Measurements from ENCODE around the gene TRAPPC2L. TPM values are rescaled to one million over a fixed set of nuclear protein-coding genes. Genes with fewer than 3 reads are reported as not detected.

Gene TRAPPC2L
- total and polyA plus RNA-seq, 9 donors: 47.6 to 67.5 (median 52.1) TPM

- WGBS (ENCODE audit: insufficient coverage): 52% methylated on average over 12 of the region's 20 CpGs
- H3K36me3 ChIP-seq (ENCODE audit: control insufficient read depth, insufficient read depth, low read length): peaks cover 18% of the 10 kb centered on the region
- H3K4me1 ChIP-seq (ENCODE audit: control insufficient read depth, insufficient read depth, low read length): peaks cover 21% of the 10 kb centered on the region
- no peak within 1 kb of the TSS for H3K27ac ChIP-seq (ENCODE audit: low read length)
- no peak for DNase-seq
- peaks cover 26% of the 10 kb centered on the region for H3K27me3 ChIP-seq (ENCODE audit: control insufficient read depth, insufficient read depth, low read length)
- no peak within 1 kb of the TSS for H3K4me3 ChIP-seq (ENCODE audit: low read length)
- no peaks in the 10 kb centered on the region for H3K9me3 ChIP-seq (replicated peaks; ENCODE audit: control insufficient read depth, low read depth, low read length)
Observed at GRCh38 chr16:88866151-88866920, 9.4 kb downstream of the TRAPPC2L start, which contains the start of gene PABPN1L. TSS of gene PABPN1L (minus strand) at chr16:88866660. CDS start at chr16:88866606, 54 bp downstream.

DNA sequence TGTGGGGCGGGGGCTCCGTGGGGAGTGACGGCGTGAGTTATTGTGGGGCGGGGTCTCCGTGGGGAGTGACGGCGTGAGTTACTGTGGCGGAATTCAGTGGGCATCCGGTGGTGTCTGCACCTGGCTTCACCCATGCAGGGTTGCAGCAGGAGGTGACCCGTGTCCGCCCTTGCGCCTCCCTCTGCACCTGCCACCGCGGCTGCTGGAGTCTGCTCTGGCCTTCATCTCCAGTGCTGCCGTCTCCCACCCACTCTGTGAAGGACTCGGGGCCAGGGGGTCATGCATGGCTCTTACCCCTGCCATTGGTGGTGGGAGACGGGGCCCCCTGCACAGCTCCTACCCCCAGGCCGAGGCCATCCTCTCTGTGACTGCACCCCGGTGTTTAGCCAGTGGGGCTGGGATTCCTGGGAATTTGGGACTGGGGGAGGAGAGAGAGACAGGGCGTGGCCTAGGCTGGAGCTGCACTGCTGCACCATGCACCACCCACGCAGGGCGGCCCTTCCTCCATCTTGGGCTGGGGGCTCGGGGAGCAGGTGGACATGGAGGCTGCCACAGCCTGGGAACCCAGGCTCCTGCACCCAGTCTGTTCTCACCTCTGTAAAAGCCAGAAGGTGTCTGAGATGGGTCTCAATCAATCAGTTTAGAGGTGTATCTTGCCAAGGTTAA, 10.8 kb downstream of the TRAPPC2L start:
- Histone ChIP-seq H3K27ac (ENCODE audit: low read length) (no peak overlapping the region), H3K4me1 (ENCODE audit: control insufficient read depth, insufficient read depth, low read length) (peaks cover 26% of the 10 kb centered on the region), H3K36me3 (ENCODE audit: control insufficient read depth, insufficient read depth, low read length) (peaks cover 4% of the 10 kb centered on the region), H3K27me3 (ENCODE audit: control insufficient read depth, insufficient read depth, low read length) (peaks cover 32% of the 10 kb centered on the region), H3K4me3 (ENCODE audit: low read length) (no peak overlapping the region), H3K9me3 (replicated peaks; ENCODE audit: control insufficient read depth, low read depth, low read length) (no peaks in the 10 kb centered on the region)
- WGBS (ENCODE audit: insufficient coverage): 78% methylated on average over 16 of the region's 24 CpGs
- DNase-seq: no peak

DNA sequence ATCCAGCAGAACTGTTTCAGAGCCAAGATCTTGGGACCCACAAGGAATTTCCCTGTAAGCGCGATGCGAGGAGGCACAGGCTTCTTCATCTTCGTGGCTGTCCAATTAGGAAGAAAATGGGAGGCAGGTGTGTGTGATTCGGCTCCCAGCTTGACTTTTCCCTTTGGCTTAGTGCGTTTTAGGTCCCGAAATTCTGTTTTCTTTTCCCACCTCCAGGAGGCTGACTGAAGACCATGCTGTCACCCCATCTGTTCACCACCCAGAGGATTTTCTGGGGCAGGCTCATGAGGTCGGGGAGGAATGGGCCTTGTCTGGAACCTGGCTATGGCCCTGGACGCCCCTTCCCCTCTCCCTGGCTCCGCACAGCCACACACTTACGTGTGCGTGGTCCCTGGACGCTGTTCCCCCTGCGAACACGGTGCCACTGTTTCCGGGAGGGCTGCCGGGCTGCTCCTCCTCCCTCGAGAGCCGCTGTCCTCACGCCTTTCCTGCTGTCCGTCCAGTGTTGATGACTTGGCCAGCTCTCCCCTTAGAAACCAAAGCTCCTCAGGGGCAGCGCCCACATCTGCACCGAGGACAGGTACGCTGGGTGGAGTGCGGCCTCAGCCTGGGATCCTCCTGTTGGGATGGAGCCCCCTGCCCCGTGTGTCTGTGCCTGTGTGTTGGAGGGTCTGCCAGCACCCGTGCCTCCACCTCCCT, 12.2 kb downstream of the TRAPPC2L start:
- no peak overlapping the region for H3K4me3 ChIP-seq (ENCODE audit: low read length)
- peaks cover 6% of the 10 kb centered on the region for H3K36me3 ChIP-seq (ENCODE audit: control insufficient read depth, insufficient read depth, low read length)
- H3K4me1 ChIP-seq (ENCODE audit: control insufficient read depth, insufficient read depth, low read length): peaks cover 29% of the 10 kb centered on the region
- no peak for DNase-seq
- no peak overlapping the region for H3K27ac ChIP-seq (ENCODE audit: low read length)
- WGBS (ENCODE audit: insufficient coverage): 71% methylated on average over 20 of the region's 27 CpGs
- H3K9me3 ChIP-seq (replicated peaks; ENCODE audit: control insufficient read depth, low read depth, low read length): no peaks in the 10 kb centered on the region
- peaks cover 32% of the 10 kb centered on the region for H3K27me3 ChIP-seq (ENCODE audit: control insufficient read depth, insufficient read depth, low read length)

GRCh38 chr16:88869673-88869980, 12.7 kb downstream of the TRAPPC2L start:
- Histone ChIP-seq H3K9me3 (replicated peaks; ENCODE audit: control insufficient read depth, low read depth, low read length) (no peaks in the 10 kb centered on the region), H3K27ac (ENCODE audit: low read length) (no peak overlapping the region), H3K4me1 (ENCODE audit: control insufficient read depth, insufficient read depth, low read length) (peaks cover 29% of the 10 kb centered on the region), H3K4me3 (ENCODE audit: low read length) (no peak overlapping the region), H3K36me3 (ENCODE audit: control insufficient read depth, insufficient read depth, low read length) (peaks cover 11% of the 10 kb centered on the region), H3K27me3 (ENCODE audit: control insufficient read depth, insufficient read depth, low read length) (peaks cover 32% of the 10 kb centered on the region)
- no peak for DNase-seq
- WGBS (ENCODE audit: insufficient coverage): 79% methylated on average over 9 of the region's 9 CpGs

DNA sequence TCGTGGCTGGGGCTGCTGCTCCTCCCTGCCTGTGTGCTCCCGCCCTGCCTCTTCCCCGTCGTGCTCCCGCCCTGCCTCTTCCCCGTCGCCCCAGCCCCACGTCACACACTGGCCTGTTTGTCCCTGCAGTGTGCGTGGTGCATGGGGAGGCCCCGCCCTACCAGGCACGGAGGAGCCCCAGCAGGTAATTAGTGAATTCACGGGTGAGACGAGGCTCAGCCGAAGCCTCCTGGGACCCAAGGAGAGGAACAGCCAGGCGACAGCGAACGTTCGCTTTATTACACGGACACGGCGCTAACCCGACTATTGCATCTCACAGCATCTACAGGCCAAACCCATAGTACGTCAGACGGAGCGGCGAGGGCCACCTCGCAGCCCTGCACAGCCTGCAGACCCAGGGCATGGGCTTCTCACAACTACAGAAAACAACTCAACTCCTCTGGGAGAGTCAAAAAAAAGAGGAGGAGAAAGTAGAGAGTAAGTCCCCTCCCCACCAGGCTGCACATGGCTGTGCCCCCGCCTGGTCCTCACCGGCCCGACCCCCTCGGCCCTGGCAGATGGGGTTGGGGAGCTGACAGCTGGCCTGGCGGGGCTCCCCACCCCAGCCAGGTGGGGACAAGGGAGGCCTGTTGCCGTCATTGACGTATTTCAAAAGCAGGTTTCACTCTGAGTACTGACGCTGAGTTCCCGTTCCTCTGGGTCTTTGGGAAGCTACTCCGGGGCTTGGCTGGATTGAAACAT, 13.9 kb downstream of the TRAPPC2L start:
- no peak overlapping the region for H3K27ac ChIP-seq (ENCODE audit: low read length)
- no peak overlapping the region for H3K4me3 ChIP-seq (ENCODE audit: low read length)
- peak; percentile 53 for DNase-seq

DNA sequence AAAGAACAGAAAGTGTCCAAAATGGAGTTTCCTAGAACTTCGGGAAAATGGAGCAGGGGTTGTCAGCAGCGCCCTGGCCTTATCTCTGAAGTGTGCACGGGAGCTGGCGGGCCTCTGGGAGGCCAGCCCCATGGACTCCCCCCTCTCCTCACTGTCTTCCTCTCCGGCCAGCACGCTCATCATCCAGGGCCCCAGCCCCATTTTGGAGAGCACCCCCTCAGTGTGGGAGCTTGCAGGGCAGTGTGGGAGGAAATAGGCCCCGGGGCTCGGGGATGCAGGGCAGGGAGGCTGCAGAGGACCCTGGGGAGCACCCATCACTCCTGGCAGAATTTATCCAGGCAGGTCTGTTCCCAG, 14.4 kb downstream of the TRAPPC2L start:
- H3K36me3 ChIP-seq (ENCODE audit: control insufficient read depth, insufficient read depth, low read length): peaks cover 23% of the 10 kb centered on the region
- no peaks in the 10 kb centered on the region for H3K9me3 ChIP-seq (replicated peaks; ENCODE audit: control insufficient read depth, low read depth, low read length)
- peaks cover 22% of the 10 kb centered on the region for H3K4me1 ChIP-seq (ENCODE audit: control insufficient read depth, insufficient read depth, low read length)
- no peak overlapping the region for H3K27ac ChIP-seq (ENCODE audit: low read length)
- H3K4me3 ChIP-seq (ENCODE audit: low read length): no peak overlapping the region
- H3K27me3 ChIP-seq (ENCODE audit: control insufficient read depth, insufficient read depth, low read length): peaks cover 32% of the 10 kb centered on the region
- no peak for DNase-seq
- 31% methylated on average over 6 of the region's 8 CpGs for WGBS (ENCODE audit: insufficient coverage)

More for the DNA sequence above, 13.9 kb downstream of the TRAPPC2L start:
- Histone ChIP-seq H3K9me3 (replicated peaks; ENCODE audit: control insufficient read depth, low read depth, low read length) (no peaks in the 10 kb centered on the region), H3K36me3 (ENCODE audit: control insufficient read depth, insufficient read depth, low read length) (peaks cover 19% of the 10 kb centered on the region), H3K4me1 (ENCODE audit: control insufficient read depth, insufficient read depth, low read length) (peaks cover 28% of the 10 kb centered on the region), H3K27me3 (ENCODE audit: control insufficient read depth, insufficient read depth, low read length) (peaks cover 32% of the 10 kb centered on the region)
- 17% methylated on average over 26 of the region's 37 CpGs for WGBS (ENCODE audit: insufficient coverage)

DNA sequence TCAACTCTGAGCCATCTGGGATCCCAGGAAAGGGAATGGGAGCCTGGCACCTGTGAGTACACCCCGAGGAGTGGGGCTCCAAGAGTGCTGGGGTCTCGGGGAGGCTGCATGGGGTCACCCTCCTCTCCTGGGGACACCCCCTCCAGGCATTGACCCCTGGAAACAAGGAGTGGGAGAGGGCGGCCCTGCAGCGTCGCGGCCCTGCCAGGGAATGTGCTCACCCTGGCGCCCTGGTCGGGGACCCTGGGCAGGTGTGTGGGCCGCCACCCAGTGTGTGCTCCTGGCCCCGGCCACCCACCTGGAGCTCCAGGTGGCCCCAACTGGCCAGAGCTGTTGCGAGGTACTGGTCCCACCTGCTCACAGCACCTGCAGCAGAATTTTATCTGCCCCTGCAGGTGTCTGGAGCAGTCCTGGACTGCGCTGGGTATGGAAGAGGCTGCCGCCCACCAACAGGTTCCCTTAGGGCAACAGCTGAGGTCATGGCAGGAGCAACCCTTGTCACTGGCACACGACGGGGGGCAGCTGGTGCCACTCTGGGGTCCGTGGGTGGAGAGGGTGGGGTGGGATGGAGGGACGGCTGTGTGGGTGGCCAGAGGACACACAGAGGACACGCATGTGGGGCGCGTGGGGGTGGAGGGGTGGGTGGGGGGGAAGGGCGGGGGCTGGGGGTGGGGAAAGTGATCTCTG, 14.9 kb downstream of the TRAPPC2L start:
- H3K27me3 ChIP-seq (ENCODE audit: control insufficient read depth, insufficient read depth, low read length): peaks cover 32% of the 10 kb centered on the region
- no peak overlapping the region for H3K4me3 ChIP-seq (ENCODE audit: low read length)
- H3K4me1 ChIP-seq (ENCODE audit: control insufficient read depth, insufficient read depth, low read length): peaks cover 18% of the 10 kb centered on the region
- WGBS (ENCODE audit: insufficient coverage): 83% methylated on average over 13 of the region's 21 CpGs
- H3K9me3 ChIP-seq (replicated peaks; ENCODE audit: control insufficient read depth, low read depth, low read length): no peaks in the 10 kb centered on the region
- DNase-seq: no peak
- no peak overlapping the region for H3K27ac ChIP-seq (ENCODE audit: low read length)
- peaks cover 23% of the 10 kb centered on the region for H3K36me3 ChIP-seq (ENCODE audit: control insufficient read depth, insufficient read depth, low read length)

- Histone ChIP-seq H3K4me1 (ENCODE audit: control insufficient read depth, insufficient read depth, low read length) (peaks cover 18% of the 10 kb centered on the region), H3K9me3 (replicated peaks; ENCODE audit: control insufficient read depth, low read depth, low read length) (no peaks in the 10 kb centered on the region), H3K27me3 (ENCODE audit: control insufficient read depth, insufficient read depth, low read length) (peaks cover 32% of the 10 kb centered on the region), H3K4me3 (ENCODE audit: low read length) (no peak overlapping the region), H3K27ac (ENCODE audit: low read length) (no peak overlapping the region), H3K36me3 (ENCODE audit: control insufficient read depth, insufficient read depth, low read length) (peaks cover 30% of the 10 kb centered on the region)
- DNase-seq: no peak
- WGBS (ENCODE audit: insufficient coverage): 59% methylated on average over 21 of the region's 25 CpGs
Observed at GRCh38 chr16:88872650-88873331, 15.9 kb downstream of the TRAPPC2L start.

DNA sequence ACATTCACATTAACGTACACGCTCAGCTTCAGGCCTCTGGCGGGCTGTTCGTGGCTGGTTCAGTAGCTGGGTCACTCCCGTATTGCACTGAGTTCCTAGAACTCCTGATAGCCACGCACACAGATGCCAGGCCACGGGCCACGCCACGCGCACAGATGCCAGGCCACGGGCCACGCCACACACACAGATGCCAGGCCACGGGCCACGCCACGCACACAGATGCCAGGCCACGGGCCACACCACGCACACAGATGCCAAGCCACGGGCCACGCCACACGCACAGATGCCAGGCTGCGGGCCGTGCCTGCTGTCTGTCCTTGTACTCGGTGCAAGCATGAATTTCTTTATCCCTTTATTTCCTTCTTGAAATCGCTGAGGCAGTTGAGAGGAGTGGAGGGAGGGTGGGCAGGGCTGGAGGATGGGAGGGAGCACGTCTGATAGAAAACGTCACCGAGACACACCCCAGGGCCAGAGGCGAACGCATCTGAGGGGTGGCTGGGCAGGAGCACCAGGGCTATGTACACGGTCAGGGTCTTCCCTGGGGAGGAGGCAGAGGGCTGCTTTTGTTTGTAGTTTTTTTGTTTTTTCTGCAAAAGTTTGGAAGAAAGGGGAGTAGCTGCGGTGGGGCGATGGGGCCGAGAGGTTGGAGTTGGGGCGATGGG, 18.1 kb downstream of the TRAPPC2L start:
- 90% methylated on average over 22 of the region's 34 CpGs for WGBS (ENCODE audit: insufficient coverage)
- H3K9me3 ChIP-seq (replicated peaks; ENCODE audit: control insufficient read depth, low read depth, low read length): no peaks in the 10 kb centered on the region

More for the DNA sequence above, 18.1 kb downstream of the TRAPPC2L start:
- Histone ChIP-seq H3K36me3 (ENCODE audit: control insufficient read depth, insufficient read depth, low read length) (peaks cover 49% of the 10 kb centered on the region), H3K4me3 (ENCODE audit: low read length) (no peak overlapping the region), H3K27me3 (ENCODE audit: control insufficient read depth, insufficient read depth, low read length) (peaks cover 18% of the 10 kb centered on the region), H3K27ac (ENCODE audit: low read length) (no peak overlapping the region), H3K4me1 (ENCODE audit: control insufficient read depth, insufficient read depth, low read length) (peaks cover 21% of the 10 kb centered on the region)
- DNase-seq: no peak

All from muscle of leg (tissue), 11 donors.